Skeletal muscle tissue (tissue), 4 donors: ENCODE results near the gene SCGB1C1. TPM values are rescaled to one million over a fixed set of nuclear protein-coding genes. Genes with fewer than 3 reads are reported as not detected.
"Not testable (repeated sequence)": the region's sequence is repeated elsewhere in the genome, so short reads cannot be mapped to it uniquely, and the experiment has no call there.

Experiments used
- H3K27ac ChIP-seq: one replicate; pipeline ENCODE4 v1.7.0; 2013; ENCODE audit warnings: mild to moderate bottlenecking, low read depth, low read length, inconsistent platforms
- H3K27me3 ChIP-seq, 3 donors: one replicate each; pipeline ENCODE4 v1.7.0; 2013; ENCODE audit warnings: low read length in 3 of 3; ENCODE audit not compliant: control insufficient read depth in 3 of 3, insufficient read depth in 3 of 3
- H3K36me3 ChIP-seq, 3 donors: one replicate each; pipeline ENCODE4 v1.7.0; 2013; ENCODE audit warnings: low read length in 3 of 3; ENCODE audit not compliant: control insufficient read depth in 3 of 3, insufficient read depth in 3 of 3
- H3K4me1 ChIP-seq, 3 donors: one replicate each; pipeline ENCODE4 v1.7.0; 2013; ENCODE audit warnings: low read length in 3 of 3, mild to moderate bottlenecking in 3 of 3; ENCODE audit not compliant: control insufficient read depth in 3 of 3, insufficient read depth in 3 of 3
- H3K4me3 ChIP-seq, 3 donors: one replicate each; pipeline ENCODE4 v1.7.0; 2013; ENCODE audit warnings: low read length in 3 of 3
- H3K9ac ChIP-seq, 3 donors: one replicate each; pipeline ENCODE4 v1.7.0; 2013; ENCODE audit warnings: low read length in 3 of 3, mild to moderate bottlenecking in 3 of 3, moderate library complexity in 2 of 3, low read depth in 1 of 3
- H3K9me3 ChIP-seq, 3 donors: one replicate each; pipeline ENCODE4 v1.7.0; 2013; ENCODE audit warnings: low read length in 3 of 3; ENCODE audit not compliant: control insufficient read depth in 3 of 3
- total RNA-seq: library from RNA; depleted of rRNA; stranded (reverse); fragments of >200 nt; gene quantifications from one replicate; pipeline ENCODE4 v1.2.3, GENCODE V29; 2014
- donor health status: Osteomylitis.

The SCGB1C1 gene
- total RNA-seq, 1 donor from 2014 or later, result not detected

GRCh38 chr11:217704-218103, 24.8 kb downstream of the SCGB1C1 start:
- Histone ChIP-seq H3K9ac (no peak overlapping the region), H3K27me3 (no peaks in the 10 kb centered on the region), H3K4me1 (no peaks in the 10 kb centered on the region), H3K27ac (no peak overlapping the region), H3K9me3 (no peaks in the 10 kb centered on the region), H3K36me3 (peaks cover 40 to 64% (median 62%) of the 10 kb centered on the region in 3 donors), H3K4me3 (no peak overlapping the region)

- H3K4me3 ChIP-seq, result no peak overlapping the region
- H3K9me3 ChIP-seq, result no peaks in the 10 kb centered on the region
- peaks cover 29 to 58% (median 51%) of the 10 kb centered on the region in 3 donors for H3K36me3 ChIP-seq
- H3K4me1 ChIP-seq, result no peaks in the 10 kb centered on the region
- no peaks in the 10 kb centered on the region for H3K27me3 ChIP-seq
- H3K27ac ChIP-seq, result no peak overlapping the region
- no peak overlapping the region for H3K9ac ChIP-seq
These were observed 26.1 kb downstream of the SCGB1C1 start for GRCh38 chr11:218815-219593.

- not testable (repeated sequence) for H3K9ac ChIP-seq, H3K4me1 ChIP-seq, H3K4me3 ChIP-seq, H3K9me3 ChIP-seq, H3K27ac ChIP-seq, H3K27me3 ChIP-seq
- H3K36me3 ChIP-seq, result peaks cover 15 to 47% (median 42%) of the 10 kb centered on the region in 3 donors
These were observed 27.9 kb downstream of the SCGB1C1 start for GRCh38 chr11:220641-221215.

GRCh38 chr11:221539-221938, 28.7 kb downstream of the SCGB1C1 start:
- peaks cover 11 to 40% (median 35%) of the 10 kb centered on the region in 3 donors for H3K36me3 ChIP-seq
- no peak overlapping the region for H3K4me3 ChIP-seq
- no peaks in the 10 kb centered on the region for H3K27me3 ChIP-seq
- no peak overlapping the region for H3K9ac ChIP-seq
- no peak overlapping the region for H3K27ac ChIP-seq
- no peaks in the 10 kb centered on the region for H3K9me3 ChIP-seq
- H3K4me1 ChIP-seq, result peaks cover 0 to 7% (median 5%) of the 10 kb centered on the region in 3 donors

- peak overlapping the region in 1 of 3 donors; percentile 25 for H3K9ac ChIP-seq
These were observed 29.3 kb downstream of the SCGB1C1 start for GRCh38 chr11:221998-222789.

GRCh38 chr11:223026-223789, 30.3 kb downstream of the SCGB1C1 start:
- Histone ChIP-seq H3K27ac (no peak overlapping the region), H3K27me3 (no peaks in the 10 kb centered on the region), H3K4me3 (no peak overlapping the region), H3K36me3 (peaks cover 11 to 32% (median 25%) of the 10 kb centered on the region in 3 donors), H3K9me3 (no peaks in the 10 kb centered on the region), H3K4me1 (peaks cover 0 to 7% (median 5%) of the 10 kb centered on the region in 3 donors), H3K9ac (no peak overlapping the region)

More at GRCh38 chr11:221998-222789, 29.3 kb downstream of the SCGB1C1 start:
- Histone ChIP-seq H3K27me3 (no peaks in the 10 kb centered on the region), H3K4me1 (peaks cover 0 to 7% (median 5%) of the 10 kb centered on the region in 3 donors), H3K9me3 (no peaks in the 10 kb centered on the region), H3K4me3 (no peak overlapping the region), H3K27ac (no peak overlapping the region), H3K36me3 (peaks cover 11 to 38% (median 32%) of the 10 kb centered on the region in 3 donors)

- Histone ChIP-seq H3K27me3 (no peaks in the 10 kb centered on the region), H3K36me3 (peaks cover 11 to 27% (median 18%) of the 10 kb centered on the region in 3 donors), H3K4me3 (no peak overlapping the region), H3K9me3 (no peaks in the 10 kb centered on the region), H3K9ac (no peak overlapping the region), H3K27ac (no peak overlapping the region), H3K4me1 (peaks cover 0 to 7% (median 5%) of the 10 kb centered on the region in 3 donors)
These were observed 31.0 kb downstream of the SCGB1C1 start for GRCh38 chr11:223884-224283.

- H3K4me1 ChIP-seq, result peaks cover 0 to 7% (median 5%) of the 10 kb centered on the region in 3 donors
- H3K27ac ChIP-seq, result no peak overlapping the region
- no peaks in the 10 kb centered on the region for H3K27me3 ChIP-seq
- no peak overlapping the region for H3K9ac ChIP-seq
- no peak overlapping the region for H3K4me3 ChIP-seq
- no peaks in the 10 kb centered on the region for H3K9me3 ChIP-seq
- H3K36me3 ChIP-seq, result peaks cover 11 to 23% (median 15%) of the 10 kb centered on the region in 3 donors
These were observed 31.5 kb downstream of the SCGB1C1 start for GRCh38 chr11:224424-224823.

GRCh38 chr11:225734-226453, 33.0 kb downstream of the SCGB1C1 start:
- H3K36me3 ChIP-seq, result peaks cover 16 to 30% (median 22%) of the 10 kb centered on the region in 3 donors
- H3K9ac ChIP-seq, result no peak overlapping the region
- H3K27me3 ChIP-seq, result no peaks in the 10 kb centered on the region
- H3K4me3 ChIP-seq, result no peak overlapping the region
- no peaks in the 10 kb centered on the region for H3K9me3 ChIP-seq
- no peak overlapping the region for H3K27ac ChIP-seq
- H3K4me1 ChIP-seq, result peaks cover 0 to 7% (median 5%) of the 10 kb centered on the region in 3 donors
